ENCODE data around the gene UTP14A. TPM values are rescaled to one million over a fixed set of nuclear protein-coding genes. Genes with fewer than 3 reads are reported as not detected.

The UTP14A gene
- total and polyA plus RNA-seq, 4 donors: 3.0 to 6.6 (median 5.1) TPM

DNA sequence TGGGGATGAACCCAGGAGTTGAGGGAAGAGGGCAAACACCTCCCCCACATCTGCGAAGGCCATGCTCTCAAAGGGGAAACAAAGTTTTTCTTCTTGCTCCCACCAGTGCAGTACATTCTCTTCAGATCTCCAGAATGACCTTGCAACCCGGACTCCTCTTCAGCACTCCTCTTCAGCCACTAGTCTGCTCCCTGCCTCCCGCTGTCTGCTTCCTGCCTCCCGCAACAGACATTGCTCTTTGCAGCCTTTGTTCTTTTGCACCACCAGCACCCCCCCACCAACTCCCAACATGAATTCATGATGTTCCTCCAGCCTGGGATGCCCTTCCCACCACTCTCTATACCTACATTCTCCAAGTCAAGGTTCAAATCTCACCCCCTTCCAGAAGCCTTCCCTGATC is 32.1 kb downstream of the UTP14A start:
- H3K27me3 ChIP-seq (ENCODE audit: control insufficient read depth in 4 of 4, insufficient read depth in 4 of 4, low read length in 3 of 4): peaks cover 0 to 2% (median 0%) of the 10 kb centered on the region in 4 donors
- H3K27ac ChIP-seq (ENCODE audit: low read depth in 1 of 2, low read length in 2 of 2): no peak overlapping the region
- H3K9me3 ChIP-seq (ENCODE audit: control insufficient read depth in 4 of 4, low read length in 3 of 4): no peaks in the 10 kb centered on the region
- TF ChIP-seq, protein P1, sequence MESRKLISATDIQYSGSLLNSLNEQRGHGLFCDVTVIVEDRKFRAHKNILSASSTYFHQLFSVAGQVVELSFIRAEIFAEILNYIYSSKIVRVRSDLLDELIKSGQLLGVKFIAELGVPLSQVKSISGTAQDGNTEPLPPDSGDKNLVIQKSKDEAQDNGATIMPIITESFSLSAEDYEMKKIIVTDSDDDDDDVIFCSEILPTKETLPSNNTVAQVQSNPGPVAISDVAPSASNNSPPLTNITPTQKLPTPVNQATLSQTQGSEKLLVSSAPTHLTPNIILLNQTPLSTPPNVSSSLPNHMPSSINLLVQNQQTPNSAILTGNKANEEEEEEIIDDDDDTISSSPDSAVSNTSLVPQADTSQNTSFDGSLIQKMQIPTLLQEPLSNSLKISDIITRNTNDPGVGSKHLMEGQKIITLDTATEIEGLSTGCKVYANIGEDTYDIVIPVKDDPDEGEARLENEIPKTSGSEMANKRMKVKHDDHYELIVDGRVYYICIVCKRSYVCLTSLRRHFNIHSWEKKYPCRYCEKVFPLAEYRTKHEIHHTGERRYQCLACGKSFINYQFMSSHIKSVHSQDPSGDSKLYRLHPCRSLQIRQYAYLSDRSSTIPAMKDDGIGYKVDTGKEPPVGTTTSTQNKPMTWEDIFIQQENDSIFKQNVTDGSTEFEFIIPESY (IDR thresholded peaks at IDR 0.05): no peak
- TF ChIP-seq JUND (IDR thresholded peaks at IDR 0.05) (no peak), FOXA1 (IDR thresholded peaks at IDR 0.05) (no peak), RAD21 (IDR thresholded peaks at IDR 0.05) (no peak), YY1 (IDR thresholded peaks at IDR 0.05) (no peak), NR2F2 (IDR thresholded peaks at IDR 0.05) (no peak), TAF1 (conservative IDR thresholded peaks at IDR 0.05) (no peak), SP1 (IDR thresholded peaks at IDR 0.05) (no peak), FOXA2 (IDR thresholded peaks at IDR 0.05) (no peak), EGR1 (IDR thresholded peaks at IDR 0.05; ENCODE audit: low read depth in 2 of 2) (no peak), HNF4G (IDR thresholded peaks at IDR 0.05) (no peak), RXRA (IDR thresholded peaks at IDR 0.05) (no peak), HNF4A (conservative IDR thresholded peaks at IDR 0.05) (no peak)
- TF ChIP-seq, protein P2, sequence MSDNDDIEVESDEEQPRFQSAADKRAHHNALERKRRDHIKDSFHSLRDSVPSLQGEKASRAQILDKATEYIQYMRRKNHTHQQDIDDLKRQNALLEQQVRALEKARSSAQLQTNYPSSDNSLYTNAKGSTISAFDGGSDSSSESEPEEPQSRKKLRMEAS (IDR thresholded peaks at IDR 0.05): no peak
- TF ChIP-seq, protein P3, sequence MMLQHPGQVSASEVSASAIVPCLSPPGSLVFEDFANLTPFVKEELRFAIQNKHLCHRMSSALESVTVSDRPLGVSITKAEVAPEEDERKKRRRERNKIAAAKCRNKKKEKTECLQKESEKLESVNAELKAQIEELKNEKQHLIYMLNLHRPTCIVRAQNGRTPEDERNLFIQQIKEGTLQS (IDR thresholded peaks at IDR 0.05): no peak
- TF ChIP-seq, protein P4, sequence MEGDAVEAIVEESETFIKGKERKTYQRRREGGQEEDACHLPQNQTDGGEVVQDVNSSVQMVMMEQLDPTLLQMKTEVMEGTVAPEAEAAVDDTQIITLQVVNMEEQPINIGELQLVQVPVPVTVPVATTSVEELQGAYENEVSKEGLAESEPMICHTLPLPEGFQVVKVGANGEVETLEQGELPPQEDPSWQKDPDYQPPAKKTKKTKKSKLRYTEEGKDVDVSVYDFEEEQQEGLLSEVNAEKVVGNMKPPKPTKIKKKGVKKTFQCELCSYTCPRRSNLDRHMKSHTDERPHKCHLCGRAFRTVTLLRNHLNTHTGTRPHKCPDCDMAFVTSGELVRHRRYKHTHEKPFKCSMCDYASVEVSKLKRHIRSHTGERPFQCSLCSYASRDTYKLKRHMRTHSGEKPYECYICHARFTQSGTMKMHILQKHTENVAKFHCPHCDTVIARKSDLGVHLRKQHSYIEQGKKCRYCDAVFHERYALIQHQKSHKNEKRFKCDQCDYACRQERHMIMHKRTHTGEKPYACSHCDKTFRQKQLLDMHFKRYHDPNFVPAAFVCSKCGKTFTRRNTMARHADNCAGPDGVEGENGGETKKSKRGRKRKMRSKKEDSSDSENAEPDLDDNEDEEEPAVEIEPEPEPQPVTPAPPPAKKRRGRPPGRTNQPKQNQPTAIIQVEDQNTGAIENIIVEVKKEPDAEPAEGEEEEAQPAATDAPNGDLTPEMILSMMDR (IDR thresholded peaks at IDR 0.05; ENCODE audit: low read depth, low read length, missing input control): no peak
- TF ChIP-seq, protein P5, sequence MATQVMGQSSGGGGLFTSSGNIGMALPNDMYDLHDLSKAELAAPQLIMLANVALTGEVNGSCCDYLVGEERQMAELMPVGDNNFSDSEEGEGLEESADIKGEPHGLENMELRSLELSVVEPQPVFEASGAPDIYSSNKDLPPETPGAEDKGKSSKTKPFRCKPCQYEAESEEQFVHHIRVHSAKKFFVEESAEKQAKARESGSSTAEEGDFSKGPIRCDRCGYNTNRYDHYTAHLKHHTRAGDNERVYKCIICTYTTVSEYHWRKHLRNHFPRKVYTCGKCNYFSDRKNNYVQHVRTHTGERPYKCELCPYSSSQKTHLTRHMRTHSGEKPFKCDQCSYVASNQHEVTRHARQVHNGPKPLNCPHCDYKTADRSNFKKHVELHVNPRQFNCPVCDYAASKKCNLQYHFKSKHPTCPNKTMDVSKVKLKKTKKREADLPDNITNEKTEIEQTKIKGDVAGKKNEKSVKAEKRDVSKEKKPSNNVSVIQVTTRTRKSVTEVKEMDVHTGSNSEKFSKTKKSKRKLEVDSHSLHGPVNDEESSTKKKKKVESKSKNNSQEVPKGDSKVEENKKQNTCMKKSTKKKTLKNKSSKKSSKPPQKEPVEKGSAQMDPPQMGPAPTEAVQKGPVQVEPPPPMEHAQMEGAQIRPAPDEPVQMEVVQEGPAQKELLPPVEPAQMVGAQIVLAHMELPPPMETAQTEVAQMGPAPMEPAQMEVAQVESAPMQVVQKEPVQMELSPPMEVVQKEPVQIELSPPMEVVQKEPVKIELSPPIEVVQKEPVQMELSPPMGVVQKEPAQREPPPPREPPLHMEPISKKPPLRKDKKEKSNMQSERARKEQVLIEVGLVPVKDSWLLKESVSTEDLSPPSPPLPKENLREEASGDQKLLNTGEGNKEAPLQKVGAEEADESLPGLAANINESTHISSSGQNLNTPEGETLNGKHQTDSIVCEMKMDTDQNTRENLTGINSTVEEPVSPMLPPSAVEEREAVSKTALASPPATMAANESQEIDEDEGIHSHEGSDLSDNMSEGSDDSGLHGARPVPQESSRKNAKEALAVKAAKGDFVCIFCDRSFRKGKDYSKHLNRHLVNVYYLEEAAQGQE (IDR thresholded peaks at IDR 0.05): no peak
- H3K36me3 ChIP-seq (ENCODE audit: control insufficient read depth in 4 of 4, insufficient read depth in 3 of 4, low read depth in 1 of 4, low read length in 3 of 4): no peaks in the 10 kb centered on the region
- H3K4me1 ChIP-seq (ENCODE audit: control insufficient read depth in 4 of 4, insufficient read depth in 4 of 4, low read length in 3 of 4): peaks cover 0 to under 1% (median 0%) of the 10 kb centered on the region in 4 donors
- no peak overlapping the region for H3K4me3 ChIP-seq (ENCODE audit: low read depth in 1 of 3, low read length in 3 of 3)
- WGBS: 71% methylated on average over 4 of the region's 4 CpGs
- DNase-seq (ENCODE audit: low spot score): no peak
- H3K9ac ChIP-seq (ENCODE audit: low read depth in 1 of 2, low read length in 2 of 2): no peak overlapping the region

DNA sequence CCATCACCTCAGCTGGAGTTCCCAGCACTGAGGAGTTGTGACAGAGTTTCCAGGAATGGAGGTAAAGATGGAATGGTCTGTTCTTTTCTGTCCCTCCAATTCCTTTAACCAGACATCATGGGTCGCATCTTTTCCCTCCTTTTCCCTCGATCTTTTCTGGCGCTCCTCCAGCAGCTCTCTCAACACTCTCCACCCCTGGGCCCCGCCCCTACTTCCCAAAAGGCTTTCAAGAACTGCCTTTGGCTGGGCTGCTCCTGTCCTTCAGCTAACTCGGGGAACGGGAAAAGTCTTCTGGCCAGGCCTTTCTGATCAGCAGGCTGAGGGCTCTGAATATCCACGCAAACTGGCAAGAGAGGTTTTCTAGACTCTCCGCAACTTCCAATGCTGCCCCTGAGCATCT is 34.0 kb downstream of the UTP14A start:
- no peak overlapping the region for H3K27ac ChIP-seq (ENCODE audit: low read depth in 1 of 2, low read length in 2 of 2)
- H3K4me1 ChIP-seq (ENCODE audit: control insufficient read depth in 4 of 4, insufficient read depth in 4 of 4, low read length in 3 of 4): no peaks in the 10 kb centered on the region
- no peak overlapping the region for H3K4me3 ChIP-seq (ENCODE audit: low read depth in 1 of 3, low read length in 3 of 3)
- H3K9ac ChIP-seq (ENCODE audit: low read depth in 1 of 2, low read length in 2 of 2): no peak overlapping the region
- DNase-seq (ENCODE audit: low spot score): no peak
- H3K27me3 ChIP-seq (ENCODE audit: control insufficient read depth in 4 of 4, insufficient read depth in 4 of 4, low read length in 3 of 4): peaks cover 0 to 2% (median 0%) of the 10 kb centered on the region in 4 donors
- WGBS: 54% methylated on average over 8 of the region's 8 CpGs
- H3K36me3 ChIP-seq (ENCODE audit: control insufficient read depth in 4 of 4, insufficient read depth in 3 of 4, low read depth in 1 of 4, low read length in 3 of 4): no peaks in the 10 kb centered on the region
- no peaks in the 10 kb centered on the region for H3K9me3 ChIP-seq (ENCODE audit: control insufficient read depth in 4 of 4, low read length in 3 of 4)
- TF ChIP-seq, protein P3 (IDR thresholded peaks at IDR 0.05): no peak
- TF ChIP-seq HNF4A (conservative IDR thresholded peaks at IDR 0.05): no peak
- no peak for TF ChIP-seq RAD21 (IDR thresholded peaks at IDR 0.05)
- no peak for TF ChIP-seq TAF1 (conservative IDR thresholded peaks at IDR 0.05)
- TF ChIP-seq, protein P2 (IDR thresholded peaks at IDR 0.05): no peak
- no peak for TF ChIP-seq HNF4G (IDR thresholded peaks at IDR 0.05)
- no peak for TF ChIP-seq EGR1 (IDR thresholded peaks at IDR 0.05; ENCODE audit: low read depth in 2 of 2)
- no peak for TF ChIP-seq GABPA (IDR thresholded peaks at IDR 0.05 in 1 of 2, conservative IDR thresholded peaks at IDR 0.05 in 1 of 2)
- TF ChIP-seq, protein P5 (IDR thresholded peaks at IDR 0.05): no peak
